GM12864 (cell line): Measurements from ENCODE around the gene CERS3.

Experiments
- DNase-seq: peaks from one replicate; pipeline ENCODE4 v3.0.0-alpha.2; 2011; ENCODE audit warnings: low read depth
- H3K4me3 ChIP-seq: 2 replicates; pipeline ENCODE4 v1.5.1; 2011; ENCODE audit warnings: mild to moderate bottlenecking, low read depth, low read length, control low read depth
- CTCF ChIP-seq: IDR thresholded peaks from 2 replicates; pipeline ENCODE4 v1.5.1; 2011; ENCODE audit warnings: low read depth, mild to moderate bottlenecking, moderate library complexity, low read length, control low read depth, inconsistent platforms; ENCODE audit errors: missing control alignments

CERS3 gene

GRCh38 chr15:100547961-100548360, 19.2 kb upstream of the CERS3 start:
- TF ChIP-seq CTCF = no peak
- DNase-seq = no peak
- H3K4me3 ChIP-seq = no peak overlapping the region

- H3K4me3 ChIP-seq = no peak overlapping the region
- DNase-seq = no peak
- no peak for TF ChIP-seq CTCF
These were observed 16.2 kb upstream of the CERS3 start for GRCh38 chr15:100544946-100545345.

- TF ChIP-seq CTCF = no peak
- no peak for DNase-seq
- H3K4me3 ChIP-seq = no peak overlapping the region
These were observed 15.6 kb upstream of the CERS3 start for GRCh38 chr15:100544338-100544841.

GRCh38 chr15:100542290-100542689, 13.5 kb upstream of the CERS3 start:
- TF ChIP-seq CTCF = no peak
- H3K4me3 ChIP-seq = no peak overlapping the region
- DNase-seq = no peak

- peak; percentile 4 for DNase-seq
- no peak for TF ChIP-seq CTCF
- H3K4me3 ChIP-seq = no peak overlapping the region
These were observed 8.6 kb upstream of the CERS3 start for GRCh38 chr15:100537331-100537730.

- DNase-seq = no peak
- TF ChIP-seq CTCF = no peak
- H3K4me3 ChIP-seq = no peak overlapping the region
These were observed 8.0 kb upstream of the CERS3 start for GRCh38 chr15:100536733-100537132.

GRCh38 chr15:100533886-100534285, 5.1 kb upstream of the CERS3 start:
- H3K4me3 ChIP-seq = no peak overlapping the region
- no peak for DNase-seq
- TF ChIP-seq CTCF = no peak
